ENCODE data around the gene TDRD12.

- TF ChIP-seq CTCF (IDR thresholded peaks at IDR 0.05) (no peak), POLR2A (IDR thresholded peaks at IDR 0.05) (no peak)
Observed at GRCh38 chr19:32808236-32808635, 88.7 kb downstream of the TDRD12 start.

Data from heart left ventricle (tissue), 13 donors.